Gastroesophageal sphincter (tissue), 3 donors: Measurements from ENCODE around the gene ACTC1.

Experiments
- CTCF ChIP-seq, 4 experiments: fragments of 200-600 bp in 2 of 4; fragments of 450-650 bp in 2 of 4; sonication (generic) in 1 of 4; IDR thresholded peaks; one replicate each; pipeline ENCODE4 v1.5.1; 2017 to 2019; ENCODE audit warnings: antibody characterized with exemption in 4 of 4, mild to moderate bottlenecking in 2 of 4, moderate library complexity in 2 of 4
- EP300 ChIP-seq: sonication (generic); formaldehyde crosslinking; IDR thresholded peaks from one replicate; pipeline ENCODE4 v1.6.1; 2017; ENCODE audit warnings: antibody characterized with exemption, mild to moderate bottlenecking
- POLR2A ChIP-seq, 2 donors: fragments of 450-650 bp; IDR thresholded peaks; one replicate each; pipeline ENCODE4 v1.6.1; 2017; ENCODE audit warnings: antibody characterized with exemption in 2 of 2, mild to moderate bottlenecking in 2 of 2, moderate library complexity in 1 of 2

GRCh38 chr15:34768530-34768929 is 26.8 kb downstream of the ACTC1 start:
- no peak for TF ChIP-seq CTCF (IDR thresholded peaks at IDR 0.05)
- TF ChIP-seq POLR2A (IDR thresholded peaks at IDR 0.05) = no peak
- no peak for TF ChIP-seq EP300
